Sigmoid colon (tissue), 7 donors: ENCODE results near the gene PLCD1. TPM values are rescaled to one million over a fixed set of nuclear protein-coding genes. Genes with fewer than 3 reads are reported as not detected.
"Not testable (repeated sequence)": the region's sequence is repeated elsewhere in the genome, so short reads cannot be mapped to it uniquely, and the experiment has no call there.

ENCODE experiments used
- DNase-seq: peaks from one replicate; pipeline ENCODE4 v3.0.0-alpha.2; 2019
- H3K27ac ChIP-seq, 4 donors: fragments of 200-600 bp; sonication (generic); one replicate each; pipeline ENCODE4 v1.5.1; 2016 to 2019; ENCODE audit warnings: mild to moderate bottlenecking in 1 of 4
- H3K27me3 ChIP-seq, 3 donors: fragments of 200-600 bp; sonication (generic); one replicate each; pipeline ENCODE4 v1.5.1; 2019; ENCODE audit warnings: mild to moderate bottlenecking in 1 of 3
- H3K36me3 ChIP-seq, 4 donors: fragments of 200-600 bp; sonication (generic); one replicate each; pipeline ENCODE4 v1.5.1; 2016 to 2019
- H3K4me1 ChIP-seq, 4 donors: fragments of 200-600 bp; sonication (generic); one replicate each; pipeline ENCODE4 v1.5.1; 2017 to 2019
- H3K4me3 ChIP-seq, 4 donors: fragments of 200-600 bp; sonication (generic); one replicate each; pipeline ENCODE4 v1.5.1; 2017 to 2019; ENCODE audit warnings: mild to moderate bottlenecking in 2 of 4, moderate library complexity in 1 of 4
- H3K9me3 ChIP-seq, 4 donors: fragments of 200-600 bp in 3 of 4; sonication (generic) in 3 of 4; one replicate each; pipeline versions ENCODE4 v1.5.1 to v1.6.1; 2013 to 2019
- CTCF ChIP-seq, 4 experiments: fragments of 450-650 bp in 3 of 4; fragments of 200-600 bp in 1 of 4; IDR thresholded peaks; one replicate each; pipeline ENCODE4 v1.5.1; 2016 to 2019; ENCODE audit warnings: antibody characterized with exemption in 4 of 4, mild to moderate bottlenecking in 3 of 4, moderate library complexity in 2 of 4
- EP300 ChIP-seq, 4 donors: sonication (generic); formaldehyde crosslinking; IDR thresholded peaks; one replicate each; pipeline ENCODE4 v1.6.1; 2017; ENCODE audit warnings: antibody characterized with exemption in 4 of 4
- POLR2A ChIP-seq, 2 donors: fragments of 450-650 bp; IDR thresholded peaks; one replicate each; pipeline ENCODE4 v1.6.1; 2016; ENCODE audit warnings: antibody characterized with exemption in 2 of 2, mild to moderate bottlenecking in 2 of 2, moderate library complexity in 2 of 2
- POLR2AphosphoS5 ChIP-seq, 4 donors: sonication (generic); formaldehyde crosslinking; IDR thresholded peaks; one replicate each; pipeline ENCODE4 v1.6.1; 2017; ENCODE audit warnings: antibody characterized with exemption in 4 of 4
- WGBS, 2 donors: extraction: QIAGEN DNeasy Blood & Tissue Kit; methylation state at CpG; one replicate each; pipeline ENCODE4 v1.1.7; 2013; 5-methylcytosine and 5-hydroxymethylcytosine counted together
- intact Hi-C: fragments of 100-400 bp; cut with DNase I; formaldehyde crosslinking; loops from one replicate; pipeline ENCODE4 v1.15.1; 2023
- polyA plus RNA-seq, 3 donors: library from polyadenylated mRNA; stranded (reverse); fragments of 200-250 nt; gene quantifications; one replicate each; pipeline ENCODE4 v1.2.3, GENCODE V29; 2013
- total RNA-seq, 4 donors: library from RNA; depleted of rRNA; stranded (reverse); fragments of >200 nt; gene quantifications; one replicate each; pipeline ENCODE4 v1.1.0, GENCODE V29; 2016
- donor health status: healthy with polysubstance abuse.
- donor health status: Bipolar disorder and iron deficiency.
- donor health status: healthy.

PLCD1 gene
- 10 to 100 TPM; 10.3 to 22.7 (median 14.2) TPM for total RNA-seq
- polyA plus RNA-seq = 100 to 1,000 TPM in 1 of 3 donors, 10 to 100 TPM in 2; 29.0 to 139 (median 85.9) TPM

GRCh38 chr3:38029400-38030125 lies at the start of gene PLCD1:
TSS of gene PLCD1 (minus strand) at chr3:38029642. CDS start at chr3:38029539, 103 bp downstream.
- intact Hi-C loops = no loop called here
- Histone ChIP-seq H3K4me3 (peak within 1 kb of the TSS; percentile 43 to 74 (median 57)), H3K36me3 (no peaks in the 10 kb centered on the region), H3K27me3 (no peaks in the 10 kb centered on the region), H3K9me3 (no peaks in the 10 kb centered on the region), H3K27ac (peak within 1 kb of the TSS; percentile 75 to 87 (median 86)), H3K4me1 (peaks cover 0 to 47% (median 39%) of the 10 kb centered on the region in 4 donors)
- TF ChIP-seq EP300 (IDR thresholded peaks at IDR 0.05) = peak in 2 of 4 donors; percentile 14 to 31
- TF ChIP-seq POLR2A (IDR thresholded peaks at IDR 0.05) = no peak
- no peak for TF ChIP-seq CTCF (IDR thresholded peaks at IDR 0.05)
- TF ChIP-seq POLR2AphosphoS5 (IDR thresholded peaks at IDR 0.05) = peak; percentile 44 to 71 (median 60)
- peak; percentile 90 for DNase-seq
- WGBS, 2 donors = 2% methylated on average over 75 of the region's 75 CpGs

DNA sequence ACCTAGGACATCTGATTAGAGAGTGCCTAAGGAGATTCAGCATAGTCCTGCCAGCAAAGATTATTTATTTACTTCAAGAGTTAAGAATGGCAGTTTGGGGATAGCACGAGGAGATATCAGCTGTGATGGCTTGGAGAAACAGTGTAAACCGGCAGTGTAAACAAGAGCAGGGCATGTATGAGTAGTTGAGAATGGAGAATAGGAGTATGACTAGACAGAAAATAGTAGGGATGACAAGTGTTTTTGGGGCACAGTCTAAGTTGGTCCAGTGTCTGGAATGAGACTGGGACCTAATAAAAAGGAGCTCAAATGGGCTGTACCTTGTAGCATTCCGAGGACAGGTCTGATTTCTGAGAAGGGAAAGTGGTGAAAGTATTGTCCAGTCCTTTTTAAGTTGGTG lies 47.6 kb upstream of the PLCD1 start:
- H3K9me3 ChIP-seq, intact Hi-C loops, H3K4me3 ChIP-seq, H3K27me3 ChIP-seq, H3K36me3 ChIP-seq, DNase-seq, H3K27ac ChIP-seq, H3K4me1 ChIP-seq: not testable (repeated sequence)
- WGBS, 2 donors = 64 to 86% methylated on average over 2 of the region's 3 CpGs

- 62 to 71% methylated on average over 2 of the region's 2 CpGs for WGBS, 2 donors
- intact Hi-C loops = no loop called here
- Histone ChIP-seq H3K9me3 (no peaks in the 10 kb centered on the region), H3K4me3 (no peak overlapping the region), H3K27ac (no peak overlapping the region), H3K36me3 (no peaks in the 10 kb centered on the region), H3K27me3 (no peaks in the 10 kb centered on the region), H3K4me1 (no peaks in the 10 kb centered on the region)
- no peak for TF ChIP-seq CTCF (IDR thresholded peaks at IDR 0.05)
- no peak for TF ChIP-seq EP300 (IDR thresholded peaks at IDR 0.05)
- no peak for TF ChIP-seq POLR2AphosphoS5 (IDR thresholded peaks at IDR 0.05)
- TF ChIP-seq POLR2A (IDR thresholded peaks at IDR 0.05) = no peak
- DNase-seq = no peak
Observed at GRCh38 chr3:38070013-38070412, 40.6 kb upstream of the PLCD1 start.

DNA sequence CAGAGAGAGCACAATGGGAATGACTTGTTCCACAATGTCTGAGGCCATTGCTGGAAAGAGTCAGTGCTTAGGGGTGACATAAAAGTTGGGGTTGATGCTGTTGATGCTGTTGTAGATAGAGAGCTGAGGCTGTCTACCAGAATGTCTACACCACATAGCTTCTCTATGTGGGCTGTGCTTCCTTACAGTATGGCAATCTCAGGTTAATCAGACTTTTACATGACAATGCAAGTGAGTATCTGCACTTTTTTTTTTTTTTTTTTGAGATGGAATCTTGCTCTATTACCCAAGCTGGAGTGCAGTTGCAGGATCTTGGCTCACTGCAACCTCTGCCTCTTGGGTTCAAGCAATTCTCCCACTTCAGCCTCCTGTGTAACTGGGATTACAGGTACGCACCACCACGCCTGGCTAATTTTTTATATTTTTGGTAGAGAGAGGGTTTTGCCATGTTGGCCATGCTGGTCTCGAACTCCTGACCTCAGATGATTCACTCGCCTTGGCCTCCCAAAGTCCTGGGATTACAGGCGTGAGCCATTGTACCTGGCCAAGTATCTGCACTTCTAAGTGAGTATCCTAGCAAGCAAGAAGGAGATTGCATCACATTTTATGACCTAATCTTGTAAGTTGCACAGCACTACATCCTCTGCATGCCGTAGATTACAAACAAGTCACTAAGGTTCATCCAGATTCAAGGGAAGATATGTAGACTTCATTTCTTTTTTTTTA lies 38.2 kb upstream of the PLCD1 start:
- Histone ChIP-seq H3K27ac (no peak overlapping the region), H3K27me3 (no peaks in the 10 kb centered on the region), H3K9me3 (no peaks in the 10 kb centered on the region), H3K4me1 (no peaks in the 10 kb centered on the region), H3K4me3 (no peak overlapping the region), H3K36me3 (no peaks in the 10 kb centered on the region)
- 90% methylated on average over 6 of the region's 6 CpGs for WGBS, 2 donors
- TF ChIP-seq CTCF (IDR thresholded peaks at IDR 0.05) (no peak), POLR2AphosphoS5 (IDR thresholded peaks at IDR 0.05) (no peak), POLR2A (IDR thresholded peaks at IDR 0.05) (no peak)
- intact Hi-C loops = no loop called here
- DNase-seq = no peak

- H3K9me3 ChIP-seq, H3K36me3 ChIP-seq, H3K27me3 ChIP-seq, intact Hi-C loops, H3K4me1 ChIP-seq, DNase-seq, H3K27ac ChIP-seq, H3K4me3 ChIP-seq: not testable (repeated sequence)
- 94 to 97% methylated on average over 29 of the region's 32 CpGs for WGBS, 2 donors
Observed at GRCh38 chr3:38064453-38064852, 35.0 kb upstream of the PLCD1 start.
